PC-9 (cell line): Measurements from ENCODE around the gene IWS1. TPM values are rescaled to one million over a fixed set of nuclear protein-coding genes. Genes with fewer than 3 reads are reported as not detected.
A peak's percentile ranks its signal among the peaks of the same experiment; 100 is the strongest.

Experiments
- BruUV-seq: library from RNA; stranded (reverse); fragments of 400-500 nt; replicated peaks from 2 replicates; lab custom pipeline; 2021; lab: Mats Ljungman, UMichigan
- CTCF ChIA-PET: fragments of 300-600 bp; sonication (Branson Sonifier 250); formaldehyde crosslinking; loops from one replicate; lab custom pipeline; 2022; ENCODE audit warnings: antibody characterized with exemption; lab: Charles Lee
- POLR2A ChIA-PET: fragments of 300-600 bp; sonication (Branson Sonifier 250); formaldehyde crosslinking; loops from one replicate; lab custom pipeline; 2022; ENCODE audit warnings: antibody characterized with exemption; ENCODE audit not compliant: unreplicated experiment; lab: Charles Lee
- DNase-seq, 2 experiments: peaks; one replicate each; pipeline versions ENCODE4 v3.0.0 to v3.0.0-alpha.2; 2015 to 2022; ENCODE audit warnings: mixed read lengths in 1 of 2
- H2AFZ ChIP-seq: fragments of 200-600 bp; sonication (generic); 2 replicates; pipeline ENCODE4 v1.8.1; 2017; ENCODE audit warnings: antibody characterized with exemption
- H3F3A ChIP-seq: fragments of 200-600 bp; sonication (generic); 2 replicates; pipeline ENCODE4 v1.8.1; 2017; ENCODE audit warnings: antibody characterized with exemption, mild to moderate bottlenecking, low read depth; ENCODE audit not compliant: insufficient read depth
- H3K27ac ChIP-seq: fragments of 200-600 bp; sonication (generic); 2 replicates; pipeline ENCODE4 v1.6.1; 2016; ENCODE audit warnings: mixed run types
- H3K27me3 ChIP-seq: fragments of 200-600 bp; sonication (generic); 2 replicates; pipeline ENCODE4 v1.6.1; 2016; ENCODE audit warnings: low read depth, mixed run types; ENCODE audit not compliant: insufficient read depth
- H3K36me3 ChIP-seq: fragments of 200-600 bp; sonication (generic); 2 replicates; pipeline ENCODE4 v1.6.1; 2016; ENCODE audit warnings: low read depth, mixed run types
- H3K4me1 ChIP-seq: fragments of 200-600 bp; sonication (generic); replicated peaks from 2 replicates; pipeline ENCODE4 v1.6.1; 2016; ENCODE audit warnings: mixed run types; ENCODE audit not compliant: insufficient read depth
- H3K4me2 ChIP-seq: fragments of 200-600 bp; sonication (generic); 2 replicates; pipeline ENCODE4 v1.6.1; 2017; ENCODE audit warnings: mixed run types
- H3K4me3 ChIP-seq: fragments of 200-600 bp; sonication (generic); 2 replicates; pipeline ENCODE4 v1.6.1; 2016; ENCODE audit warnings: mixed run types
- H3K79me2 ChIP-seq: fragments of 200-600 bp; sonication (generic); 2 replicates; pipeline ENCODE4 v1.6.1; 2017; ENCODE audit warnings: low read depth, mixed run types
- H3K9me2 ChIP-seq: fragments of 200-600 bp; sonication (generic); 2 replicates; pipeline ENCODE4 v1.8.1; 2017; ENCODE audit warnings: mild to moderate bottlenecking; ENCODE audit not compliant: insufficient read depth
- H3K9me3 ChIP-seq: fragments of 200-600 bp; sonication (generic); 2 replicates; pipeline ENCODE4 v1.8.1; 2016; ENCODE audit warnings: low read depth; ENCODE audit not compliant: insufficient read depth
- H4K20me1 ChIP-seq: fragments of 200-600 bp; sonication (generic); 2 replicates; pipeline ENCODE4 v1.8.1; 2017; ENCODE audit not compliant: insufficient read depth
- EZH2 ChIP-seq: fragments of 200-600 bp; sonication (generic); IDR thresholded peaks from 2 replicates; pipeline ENCODE4 v1.8.0; 2017; ENCODE audit warnings: antibody characterized with exemption, low read depth
- intact Hi-C: fragments of 100-400 bp; cut with micrococcal nuclease; formaldehyde crosslinking; loops from one replicate; pipeline ENCODE4 v1.10.0; 2022; ENCODE audit not compliant: unreplicated experiment
- total RNA-seq: library from RNA; stranded (reverse); gene quantifications from 2 replicates; pipeline ENCODE4 v1.2.3, GENCODE V29; 2021
- TF ChIP-seq, protein P1 (sequence below): fragments of 200-600 bp; sonication (generic); conservative IDR thresholded peaks from 2 replicates; pipeline ENCODE4 v1.6.1; 2017; ENCODE audit warnings: mixed run types, antibody characterized with exemption, mild to moderate bottlenecking, moderate library complexity

The IWS1 gene
- total RNA-seq, 1 experiment from 2014 or later, result 47.3 TPM

- no peak overlapping the region for H3K4me3 ChIP-seq
- no peaks in the 10 kb centered on the region for H3K36me3 ChIP-seq
- H3K4me1 ChIP-seq, result peaks cover 7% of the 10 kb centered on the region
- TF ChIP-seq EZH2, result no peak
- TF ChIP-seq, protein P1, sequence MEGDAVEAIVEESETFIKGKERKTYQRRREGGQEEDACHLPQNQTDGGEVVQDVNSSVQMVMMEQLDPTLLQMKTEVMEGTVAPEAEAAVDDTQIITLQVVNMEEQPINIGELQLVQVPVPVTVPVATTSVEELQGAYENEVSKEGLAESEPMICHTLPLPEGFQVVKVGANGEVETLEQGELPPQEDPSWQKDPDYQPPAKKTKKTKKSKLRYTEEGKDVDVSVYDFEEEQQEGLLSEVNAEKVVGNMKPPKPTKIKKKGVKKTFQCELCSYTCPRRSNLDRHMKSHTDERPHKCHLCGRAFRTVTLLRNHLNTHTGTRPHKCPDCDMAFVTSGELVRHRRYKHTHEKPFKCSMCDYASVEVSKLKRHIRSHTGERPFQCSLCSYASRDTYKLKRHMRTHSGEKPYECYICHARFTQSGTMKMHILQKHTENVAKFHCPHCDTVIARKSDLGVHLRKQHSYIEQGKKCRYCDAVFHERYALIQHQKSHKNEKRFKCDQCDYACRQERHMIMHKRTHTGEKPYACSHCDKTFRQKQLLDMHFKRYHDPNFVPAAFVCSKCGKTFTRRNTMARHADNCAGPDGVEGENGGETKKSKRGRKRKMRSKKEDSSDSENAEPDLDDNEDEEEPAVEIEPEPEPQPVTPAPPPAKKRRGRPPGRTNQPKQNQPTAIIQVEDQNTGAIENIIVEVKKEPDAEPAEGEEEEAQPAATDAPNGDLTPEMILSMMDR, result no peak
- DNase-seq, result no peak
- ChIA-PET POLR2A (no interaction called here), CTCF (no interaction called here)
- H4K20me1 ChIP-seq, result no peaks in the 10 kb centered on the region
- H3K9me2 ChIP-seq, result no peaks in the 10 kb centered on the region
- no peaks in the 10 kb centered on the region for H3K9me3 ChIP-seq
- intact Hi-C loops, result no loop called here
- H3K27ac ChIP-seq, result no peak overlapping the region
- H3K27me3 ChIP-seq, result peaks cover 27% of the 10 kb centered on the region
- H3K79me2 ChIP-seq, result no peaks in the 10 kb centered on the region
- BruUV-seq, result no TSS peak
- 0 out of 2 replicates have a peak, but pooled peaks cover 3% of the 10 kb centered on the region for H3F3A ChIP-seq
- H3K4me2 ChIP-seq, result no peak overlapping the region
- no peak overlapping the region for H2AFZ ChIP-seq
Measured at GRCh38 chr2:127535918-127536317, 9.6 kb upstream of the IWS1 start.

- no TSS peak for BruUV-seq
- intact Hi-C loops, result no loop called here
- CTCF ChIA-PET, result no interaction called here
- Histone ChIP-seq H3K9me3 (no peaks in the 10 kb centered on the region), H2AFZ (no peak within 1 kb of the TSS), H3K4me3 (no peak within 1 kb of the TSS), H3K27ac (no peak within 1 kb of the TSS), H3K9me2 (no peaks in the 10 kb centered on the region), H3K36me3 (no peaks in the 10 kb centered on the region), H4K20me1 (no peaks in the 10 kb centered on the region), H3F3A (0 out of 2 replicates have a peak, but pooled peaks cover 6% of the 10 kb centered on the region), H3K4me1 (peaks cover 12% of the 10 kb centered on the region), H3K79me2 (no peaks in the 10 kb centered on the region), H3K4me2 (no peak within 1 kb of the TSS), H3K27me3 (peaks cover 22% of the 10 kb centered on the region)
- POLR2A ChIA-PET, result no interaction called here
- TF ChIP-seq EZH2, result no peak
- TF ChIP-seq, protein P1, result no peak
- DNase-seq, result peak in 1 of 2 experiments; percentile 32
Measured at GRCh38 chr2:127535422-127535901, 9.2 kb upstream of the IWS1 start, which contains the start of gene MYO7B. Gene MYO7B (plus strand): TSS chr2:127535683. CDS start chr2:127559723, 24,040 bp downstream.

- H3K79me2 ChIP-seq, result no peaks in the 10 kb centered on the region
- H3K36me3 ChIP-seq, result no peaks in the 10 kb centered on the region
- TF ChIP-seq, protein P1, result no peak
- TF ChIP-seq EZH2, result no peak
- H4K20me1 ChIP-seq, result no peaks in the 10 kb centered on the region
- CTCF ChIA-PET, result interaction anchor here (0.6 kb wide), 1 partner anchor 29 kb away, joined by 3 read pairs; no protein-coding TSS in a partner anchor
- intact Hi-C loops, result no loop called here
- no peaks in the 10 kb centered on the region for H3K27me3 ChIP-seq
- H3K4me2 ChIP-seq, result no peak overlapping the region
- no peak overlapping the region for H2AFZ ChIP-seq
- POLR2A ChIA-PET, result no interaction called here
- H3K4me1 ChIP-seq, result peaks cover 33% of the 10 kb centered on the region
- no peaks in the 10 kb centered on the region; the same call in 1 of the 2 replicates for H3K9me3 ChIP-seq
- H3K27ac ChIP-seq, result no peak overlapping the region
- no peak overlapping the region for H3K4me3 ChIP-seq
- no peaks in the 10 kb centered on the region for H3K9me2 ChIP-seq
- BruUV-seq, result no TSS peak
- H3F3A ChIP-seq, result peaks cover 22% of the 10 kb centered on the region
- peak in 1 of 2 experiments; percentile 8 for DNase-seq
Measured at GRCh38 chr2:127532296-127532695, 6.0 kb upstream of the IWS1 start.
